Measurements from ENCODE around the gene GATC.

Gene GATC

DNA sequence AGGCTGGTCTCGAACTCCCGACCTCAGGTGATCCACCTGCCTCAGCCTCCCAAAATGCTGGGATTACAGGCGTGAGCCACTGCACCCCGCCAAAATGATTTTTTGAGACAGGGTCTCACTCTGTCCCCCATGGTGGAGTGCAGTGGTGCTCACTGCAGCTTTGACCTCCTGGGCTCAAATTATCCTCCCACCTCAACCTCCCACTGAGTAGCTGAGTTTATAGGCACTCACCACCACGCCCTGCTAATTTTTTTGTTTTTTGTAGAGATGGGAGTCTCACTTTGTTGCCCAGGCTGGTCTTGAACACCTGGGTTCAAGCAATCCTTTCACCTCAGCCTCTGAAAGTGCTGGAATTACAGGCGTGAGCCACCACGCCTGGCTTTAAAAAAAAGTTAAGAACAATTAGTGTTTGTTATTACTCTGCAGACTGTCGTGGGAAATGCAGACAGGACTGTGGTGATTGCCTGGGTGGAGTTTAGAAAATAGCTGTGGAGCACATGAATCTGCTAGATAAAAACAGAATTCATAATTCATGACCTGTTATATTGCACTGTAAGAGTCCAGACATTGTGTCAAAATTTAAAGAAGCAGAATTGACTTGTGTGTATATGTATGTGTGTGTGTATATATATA, 17.5 kb upstream of the GATC start:
- H3K27me3 ChIP-seq, result no peaks in the 10 kb centered on the region
- no peaks in the 10 kb centered on the region for H3K9me3 ChIP-seq
- H3K4me3 ChIP-seq (ENCODE audit: low read depth, low read length), result no peak overlapping the region

DNA sequence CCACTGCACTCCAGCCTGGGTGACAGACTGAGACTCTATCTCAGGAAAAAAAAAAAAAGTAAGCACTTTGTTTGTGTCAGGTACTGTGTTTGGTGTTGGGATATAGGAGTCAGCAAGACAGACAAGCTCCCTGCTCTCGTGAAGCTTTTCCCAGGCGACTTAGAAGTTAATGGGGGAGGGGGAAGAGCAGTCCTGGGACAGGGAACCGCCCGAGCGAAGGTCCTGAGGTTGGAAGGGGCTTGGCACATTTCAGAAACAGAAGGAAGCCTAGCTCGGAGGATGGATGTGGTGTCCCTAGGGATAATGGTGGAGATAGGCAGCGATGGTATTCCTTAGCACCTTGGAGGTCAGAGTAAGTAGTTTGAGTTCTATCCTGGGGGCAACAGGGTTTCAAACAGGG, 16.9 kb upstream of the GATC start:
- no peaks in the 10 kb centered on the region for H3K4me1 ChIP-seq
- no peaks in the 10 kb centered on the region for H3K27me3 ChIP-seq
- DNase-seq, result no peak
- no peaks in the 10 kb centered on the region for H3K9me3 ChIP-seq
- TF ChIP-seq, protein P1, sequence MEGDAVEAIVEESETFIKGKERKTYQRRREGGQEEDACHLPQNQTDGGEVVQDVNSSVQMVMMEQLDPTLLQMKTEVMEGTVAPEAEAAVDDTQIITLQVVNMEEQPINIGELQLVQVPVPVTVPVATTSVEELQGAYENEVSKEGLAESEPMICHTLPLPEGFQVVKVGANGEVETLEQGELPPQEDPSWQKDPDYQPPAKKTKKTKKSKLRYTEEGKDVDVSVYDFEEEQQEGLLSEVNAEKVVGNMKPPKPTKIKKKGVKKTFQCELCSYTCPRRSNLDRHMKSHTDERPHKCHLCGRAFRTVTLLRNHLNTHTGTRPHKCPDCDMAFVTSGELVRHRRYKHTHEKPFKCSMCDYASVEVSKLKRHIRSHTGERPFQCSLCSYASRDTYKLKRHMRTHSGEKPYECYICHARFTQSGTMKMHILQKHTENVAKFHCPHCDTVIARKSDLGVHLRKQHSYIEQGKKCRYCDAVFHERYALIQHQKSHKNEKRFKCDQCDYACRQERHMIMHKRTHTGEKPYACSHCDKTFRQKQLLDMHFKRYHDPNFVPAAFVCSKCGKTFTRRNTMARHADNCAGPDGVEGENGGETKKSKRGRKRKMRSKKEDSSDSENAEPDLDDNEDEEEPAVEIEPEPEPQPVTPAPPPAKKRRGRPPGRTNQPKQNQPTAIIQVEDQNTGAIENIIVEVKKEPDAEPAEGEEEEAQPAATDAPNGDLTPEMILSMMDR (IDR thresholded peaks at IDR 0.05; ENCODE audit: low read depth, low read length), result no peak
- no peaks in the 10 kb centered on the region for H3K36me3 ChIP-seq
- H3K4me3 ChIP-seq (ENCODE audit: low read depth, low read length), result no peak overlapping the region

More for the DNA sequence above, 17.5 kb upstream of the GATC start:
- DNase-seq, result no peak
- H3K4me1 ChIP-seq, result no peaks in the 10 kb centered on the region
- TF ChIP-seq, protein P1 (IDR thresholded peaks at IDR 0.05; ENCODE audit: low read depth, low read length), result no peak
- H3K36me3 ChIP-seq, result no peaks in the 10 kb centered on the region

DNA sequence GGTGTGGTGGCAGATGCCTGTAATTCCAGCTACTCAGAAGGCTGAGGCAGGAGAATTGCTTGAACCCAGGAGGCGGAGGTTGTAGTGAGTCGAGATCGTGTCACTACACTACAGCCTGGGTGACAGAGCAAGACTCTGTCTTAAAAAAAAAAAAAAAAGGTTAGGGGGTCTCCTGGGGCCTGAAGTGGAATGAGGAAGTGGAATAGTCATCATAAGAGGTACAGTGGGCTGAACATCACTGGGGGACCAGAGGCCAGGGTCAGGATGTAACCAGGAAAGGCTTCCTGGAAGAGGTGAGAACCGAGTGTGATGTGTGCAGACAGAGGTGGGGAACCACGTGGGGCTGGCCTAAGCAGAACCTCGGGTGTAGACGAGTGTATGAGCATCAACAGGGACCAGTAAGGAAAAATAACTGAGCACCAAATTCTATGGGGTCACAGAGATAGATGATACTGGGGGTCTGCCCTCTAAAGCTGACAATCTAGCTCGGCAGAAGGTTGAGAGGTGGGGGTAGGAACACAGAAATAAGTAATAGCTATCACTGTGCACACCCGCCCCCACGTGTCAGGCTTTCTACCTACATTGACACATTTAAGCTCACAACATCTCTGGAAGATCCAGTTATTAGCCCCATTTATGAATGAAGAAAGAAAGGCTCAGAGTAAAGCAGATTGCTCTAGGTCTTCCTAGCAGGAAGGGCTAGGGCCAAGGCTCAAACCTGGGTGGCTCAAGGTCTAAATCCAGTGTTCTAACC, 13.3 kb upstream of the GATC start:
- H3K36me3 ChIP-seq, result no peaks in the 10 kb centered on the region
- TF ChIP-seq, protein P1 (IDR thresholded peaks at IDR 0.05; ENCODE audit: low read depth, low read length), result no peak
- no peaks in the 10 kb centered on the region for H3K4me1 ChIP-seq
- 0 out of 2 replicates have a peak, but pooled peaks cover 4% of the 10 kb centered on the region for H3K27me3 ChIP-seq
- no peak overlapping the region for H3K4me3 ChIP-seq (ENCODE audit: low read depth, low read length)
- H3K9me3 ChIP-seq, result no peaks in the 10 kb centered on the region
- no peak for DNase-seq

DNA sequence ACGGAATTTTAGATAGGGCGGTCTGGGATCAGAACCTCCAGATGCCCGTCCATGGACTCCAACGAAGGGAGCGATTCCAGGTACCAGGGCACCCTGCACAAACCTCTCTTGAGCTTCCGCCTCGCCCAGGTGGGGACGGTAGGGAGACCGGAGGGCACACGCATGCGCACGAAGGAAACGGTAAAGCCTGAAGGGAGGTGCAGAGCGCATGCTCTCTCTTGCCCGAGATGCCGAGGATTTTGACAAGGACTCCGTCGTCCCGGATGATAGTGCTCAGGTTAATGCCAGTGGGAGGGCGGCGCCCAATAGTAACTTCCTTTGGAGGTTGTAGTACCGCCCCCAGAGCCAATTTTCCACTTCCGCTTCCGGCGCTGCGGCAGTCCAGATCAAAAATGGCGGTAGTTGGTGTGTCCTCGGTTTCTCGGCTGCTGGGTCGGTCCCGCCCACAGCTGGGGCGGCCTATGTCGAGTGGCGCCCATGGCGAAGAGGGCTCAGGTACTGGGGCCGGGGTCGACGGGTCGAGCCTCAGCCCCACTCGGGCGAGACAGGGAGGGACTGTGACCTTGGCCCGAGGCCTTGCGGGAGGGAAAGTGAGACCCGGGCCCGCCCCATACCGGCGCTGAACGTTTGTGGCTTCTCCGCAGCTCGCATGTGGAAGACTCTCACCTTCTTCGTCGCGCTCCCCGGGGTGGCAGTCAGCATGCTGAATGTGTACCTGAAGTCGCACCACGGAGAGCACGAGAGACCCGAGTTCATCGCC, 8.3 kb upstream of the GATC start, which contains the start of gene COX6A1:
TSS of gene COX6A1 (plus strand) at position 379 of the 760 bp plus-strand sequence. CDS start at position 393, 14 bp downstream.
- Histone ChIP-seq H3K9me3 (no peaks in the 10 kb centered on the region), H3K4me3 (ENCODE audit: low read depth, low read length) (peak within 1 kb of the TSS; percentile 84), H3K4me1 (peaks cover 3% of the 10 kb centered on the region), H3K27me3 (0 out of 2 replicates have a peak, but pooled peaks cover 4% of the 10 kb centered on the region), H3K36me3 (peaks cover 21% of the 10 kb centered on the region)
- peak; percentile 98 for DNase-seq
- TF ChIP-seq, protein P1 (IDR thresholded peaks at IDR 0.05; ENCODE audit: low read depth, low read length), result peak; percentile 21; the same call in 1 of the 2 replicates

DNA sequence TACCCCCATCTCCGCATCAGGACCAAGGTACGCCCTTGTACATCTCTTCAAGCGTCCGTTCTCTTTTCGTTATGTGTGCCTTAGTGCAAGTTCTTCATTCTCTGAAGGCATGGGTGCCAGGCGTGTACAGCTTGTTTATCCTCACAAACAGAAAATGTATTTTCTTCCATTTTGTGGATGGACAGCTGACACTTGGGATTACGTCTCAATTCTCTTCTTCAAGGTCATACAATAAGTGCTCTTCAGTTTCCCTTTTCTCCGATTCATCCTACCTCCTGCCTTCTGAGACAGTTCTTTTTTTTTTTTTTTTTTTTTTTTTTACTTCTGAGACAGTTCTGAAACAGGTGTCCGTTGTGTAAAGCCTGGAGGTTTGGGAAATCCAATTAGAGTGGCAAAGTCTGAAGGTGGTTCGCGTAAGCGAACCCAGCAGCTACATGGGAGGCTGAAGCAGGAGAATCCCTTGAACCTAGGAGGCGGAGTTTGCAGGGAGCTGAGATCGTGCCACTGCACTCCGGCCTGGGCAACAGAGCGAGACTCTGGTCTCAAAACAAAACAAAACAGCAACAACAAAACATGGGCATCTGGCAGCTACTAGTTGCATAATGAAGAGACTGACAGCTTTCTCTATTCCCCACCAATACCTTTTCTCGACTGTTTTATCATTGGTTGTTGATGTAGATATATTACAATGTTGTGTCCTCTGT, 7.6 kb upstream of the GATC start:
- Histone ChIP-seq H3K36me3 (peaks cover 27% of the 10 kb centered on the region), H3K4me1 (peaks cover 3% of the 10 kb centered on the region), H3K27me3 (0 out of 2 replicates have a peak, but pooled peaks cover 4% of the 10 kb centered on the region), H3K4me3 (ENCODE audit: low read depth, low read length) (peak overlapping the region; percentile 84), H3K9me3 (no peaks in the 10 kb centered on the region)
- TF ChIP-seq, protein P1 (IDR thresholded peaks at IDR 0.05; ENCODE audit: low read depth, low read length), result no peak
- DNase-seq, result no peak
